IMR-90 (cell line): ENCODE results near the gene HSD17B3. TPM values are rescaled to one million over a fixed set of nuclear protein-coding genes. Genes with fewer than 3 reads are reported as not detected.

ENCODE experiments used
- ATAC-seq: fragments of 200-7000 bp; cut with Tn5 transposase; 2 replicates; pipeline ENCODE4 v1.9.1; 2020; ENCODE audit warnings: low read depth, mild to moderate bottlenecking, moderate library complexity
- BruUV-seq: library from RNA; stranded (reverse); fragments of 400-500 nt; replicated peaks from 2 replicates; lab custom pipeline; 2021; lab: Mats Ljungman, UMichigan
- CTCF ChIA-PET: fragments of 300-600 bp; formaldehyde crosslinking; extraction: SDS; loops from one replicate; lab custom pipeline; 2021; ENCODE audit warnings: antibody characterized with exemption; lab: Yijun Ruan, JAX
- POLR2A ChIA-PET: fragments of 300-600 bp; sonication (Branson Sonifier 250); formaldehyde crosslinking; loops from one replicate; lab custom pipeline; 2022; ENCODE audit warnings: antibody characterized with exemption; ENCODE audit not compliant: unreplicated experiment; lab: Charles Lee
- DNase-seq: peaks from one replicate; pipeline ENCODE4 v3.0.0; 2013
- H2AFZ ChIP-seq: replicated peaks from 2 replicates; pipeline ENCODE3; 2013; ENCODE audit warnings: low read length, mild to moderate bottlenecking; ENCODE audit not compliant: poor library complexity
- H2AK5ac ChIP-seq: 2 replicates; pipeline ENCODE4 v1.6.1; 2013; ENCODE audit warnings: low read depth, low read length, inconsistent platforms
- H2AK9ac ChIP-seq: replicated peaks from 2 replicates; pipeline ENCODE3; 2013; ENCODE audit warnings: mild to moderate bottlenecking, low read depth, low read length, moderate library complexity; ENCODE audit not compliant: poor library complexity
- H2BK120ac ChIP-seq: 2 replicates; pipeline ENCODE4 v1.6.1; 2013; ENCODE audit warnings: low read depth, low read length, inconsistent platforms
- H2BK15ac ChIP-seq: 3 replicates; pipeline ENCODE4 v1.6.1; 2013; ENCODE audit warnings: low read depth, low read length, inconsistent platforms
- H2BK20ac ChIP-seq: 2 replicates; pipeline ENCODE4 v1.6.1; 2013; ENCODE audit warnings: low read depth, mild to moderate bottlenecking, inconsistent platforms, low read length, moderate library complexity
- H2BK5ac ChIP-seq: 2 replicates; pipeline ENCODE4 v1.6.1; 2013; ENCODE audit warnings: mild to moderate bottlenecking, low read depth, low read length, inconsistent platforms; ENCODE audit not compliant: poor library complexity, severe bottlenecking
- H3K14ac ChIP-seq: replicated peaks from 2 replicates; pipeline ENCODE4 v1.6.1; 2013; ENCODE audit warnings: low read depth, low read length, inconsistent platforms
- H3K18ac ChIP-seq: 2 replicates; pipeline ENCODE4 v1.6.1; 2013; ENCODE audit warnings: low read depth, low read length, control low read depth
- H3K23ac ChIP-seq: 2 replicates; pipeline ENCODE4 v1.6.1; 2013; ENCODE audit warnings: low read depth, low read length, inconsistent platforms
- H3K27ac ChIP-seq: 2 replicates; pipeline ENCODE4 v1.5.1; 2013; ENCODE audit warnings: mild to moderate bottlenecking, control low read depth, low read length; ENCODE audit not compliant: insufficient read depth
- H3K27me3 ChIP-seq: 2 replicates; pipeline ENCODE4 v1.6.1; 2013; ENCODE audit warnings: low read length; ENCODE audit not compliant: control insufficient read depth, insufficient read depth
- H3K36me3 ChIP-seq: 2 replicates; pipeline ENCODE4 v1.6.1; 2013; ENCODE audit warnings: low read length, mixed read lengths; ENCODE audit not compliant: control insufficient read depth, insufficient read depth
- H3K4ac ChIP-seq: 2 replicates; pipeline ENCODE4 v1.6.1; 2013; ENCODE audit warnings: low read depth, low read length, inconsistent platforms
- H3K4me1 ChIP-seq: 2 replicates; pipeline ENCODE4 v1.6.1; 2013; ENCODE audit warnings: low read length, mixed read lengths; ENCODE audit not compliant: control insufficient read depth, insufficient read depth
- H3K4me2 ChIP-seq: 2 replicates; pipeline ENCODE4 v1.6.1; 2013; ENCODE audit warnings: low read depth, mild to moderate bottlenecking, control low read depth, low read length, moderate library complexity
- H3K4me3 ChIP-seq: 2 replicates; pipeline ENCODE4 v1.5.1; 2013; ENCODE audit warnings: low read depth, mild to moderate bottlenecking, control low read depth, low read length, moderate library complexity; ENCODE audit not compliant: insufficient read depth
- H3K56ac ChIP-seq: 2 replicates; pipeline ENCODE4 v1.6.1; 2013; ENCODE audit warnings: low read length, inconsistent platforms; ENCODE audit not compliant: insufficient read depth; ENCODE audit errors: extremely low read depth
- H3K79me1 ChIP-seq, 2 experiments: 2 replicates each; pipeline ENCODE4 v1.6.1; 2013; ENCODE audit warnings: low read length in 2 of 2, inconsistent platforms in 1 of 2, low read depth in 1 of 2
- H3K9ac ChIP-seq: 2 replicates; pipeline ENCODE4 v1.6.1; 2013; ENCODE audit warnings: low read depth, low read length, control low read depth
- H3K9me1 ChIP-seq: 2 replicates; pipeline ENCODE4 v1.6.1; 2013; ENCODE audit warnings: low read length, inconsistent platforms; ENCODE audit not compliant: insufficient read depth
- H3K9me3 ChIP-seq: 2 replicates; pipeline ENCODE4 v1.6.1; 2013; ENCODE audit warnings: low read length; ENCODE audit not compliant: control insufficient read depth, insufficient read depth
- H4K20me1 ChIP-seq: 2 replicates; pipeline ENCODE4 v1.6.1; 2013; ENCODE audit warnings: low read length, inconsistent platforms; ENCODE audit not compliant: insufficient read depth
- H4K5ac ChIP-seq: 2 replicates; pipeline ENCODE4 v1.6.1; 2013; ENCODE audit warnings: mild to moderate bottlenecking, low read depth, low read length, control low read depth
- H4K8ac ChIP-seq, 2 experiments: 2 replicates each; pipeline ENCODE4 v1.6.1; 2013; ENCODE audit warnings: low read depth in 2 of 2, low read length in 2 of 2, control low read depth in 1 of 2, inconsistent platforms in 1 of 2
- H4K91ac ChIP-seq: 2 replicates; pipeline ENCODE4 v1.6.1; 2013; ENCODE audit warnings: low read depth, low read length, inconsistent platforms; ENCODE audit not compliant: insufficient read depth
- BHLHE40 ChIP-seq: fragments of 150-350 bp; IDR thresholded peaks from 2 replicates; pipeline ENCODE4 v1.6.1; 2016; ENCODE audit warnings: mild to moderate bottlenecking, low read depth, low read length
- CEBPB ChIP-seq: IDR thresholded peaks from 2 replicates; pipeline ENCODE4 v1.6.1; 2012; ENCODE audit warnings: low read depth, low read length, improper control_type of control experiment
- CHD1 ChIP-seq: IDR thresholded peaks from 2 replicates; pipeline ENCODE4 v1.6.1; 2012; ENCODE audit warnings: low read depth, low read length, improper control_type of control experiment
- FOS ChIP-seq: fragments of 150-350 bp; IDR thresholded peaks from 2 replicates; pipeline ENCODE4 v1.6.1; 2016; ENCODE audit warnings: low read depth, low read length
- MAFK ChIP-seq: IDR thresholded peaks from 2 replicates; pipeline ENCODE4 v1.6.1; 2012; ENCODE audit warnings: low read depth, low read length, improper control_type of control experiment
- MAZ ChIP-seq: IDR thresholded peaks from 2 replicates; pipeline ENCODE4 v1.6.1; 2012; ENCODE audit warnings: low read depth, mild to moderate bottlenecking, low read length, improper control_type of control experiment, moderate library complexity, borderline replicate concordance
- MXI1 ChIP-seq: IDR thresholded peaks from 2 replicates; pipeline ENCODE4 v1.6.1; 2012; ENCODE audit warnings: low read depth, mild to moderate bottlenecking, low read length, moderate library complexity, borderline replicate concordance
- NFE2L2 ChIP-seq: fragments of 150-350 bp; IDR thresholded peaks from 2 replicates; pipeline ENCODE4 v1.6.1; 2016; ENCODE audit warnings: low read depth, mild to moderate bottlenecking, low read length
- POLR2A ChIP-seq: IDR thresholded peaks from 2 replicates; pipeline ENCODE4 v1.6.1; 2012; ENCODE audit warnings: mild to moderate bottlenecking, low read depth, low read length
- RAD21 ChIP-seq: IDR thresholded peaks from 2 replicates; pipeline ENCODE4 v1.6.1; 2012; ENCODE audit warnings: low read length, improper control_type of control experiment
- RFX5 ChIP-seq: IDR thresholded peaks from 2 replicates; pipeline ENCODE4 v1.8.0; 2012; ENCODE audit warnings: low read depth, mild to moderate bottlenecking, low read length, moderate library complexity
- SMC3 ChIP-seq: fragments of 150-350 bp; IDR thresholded peaks from 2 replicates; pipeline ENCODE4 v1.6.1; 2016; ENCODE audit warnings: low read depth, mild to moderate bottlenecking, antibody characterized with exemption, low read length, moderate library complexity
- WGBS, 2 experiments: methylation state at CpG; one replicate each; pipeline versions ENCODE4 v1.1.5 to v1.1.7; 2013; ENCODE audit warnings: missing lambda C conversion rate in 2 of 2; ENCODE audit not compliant: insufficient read length in 1 of 2; ENCODE audit errors: extremely low coverage in 2 of 2; 5-methylcytosine and 5-hydroxymethylcytosine counted together
- dilution Hi-C: fragments of 300-500 bp; cut with HindIII; formaldehyde crosslinking; loops from one replicate; pipeline ENCODE4 v1.14.3; 2018; ENCODE audit warnings: low sequenced_read_pairs; ENCODE audit not compliant: unreplicated experiment
- in situ Hi-C: fragments of 300-500 bp; cut with MboI; formaldehyde crosslinking; loops from 3 replicates; pipeline ENCODE4 v1.14.3; 2019; ENCODE audit warnings: low sequenced_read_pairs, inconsistent platforms, mixed read lengths
- intact Hi-C: fragments of 100-400 bp; cut with micrococcal nuclease; formaldehyde crosslinking; loops from 2 replicates; pipeline ENCODE4 v1.10.0; 2022
- polyA plus RNA-seq, 3 experiments: library from polyadenylated mRNA; depleted of rRNA; stranded (reverse); fragments of >200 nt; gene quantifications; 2 replicates each; pipeline ENCODE4 v1.2.3, GENCODE V29; 2012; ENCODE audit warnings: low replicate concordance in 1 of 3
- total RNA-seq: library from RNA; depleted of rRNA; stranded (reverse); fragments of >200 nt; gene quantifications from 2 replicates; pipeline ENCODE4 v1.2.3, GENCODE V29; 2012
- TF ChIP-seq, protein P1 (sequence below): conservative IDR thresholded peaks from 2 replicates; pipeline ENCODE4 v1.5.1; 2012; ENCODE audit warnings: mild to moderate bottlenecking, low read depth, low read length, improper control_type of control experiment
- TF ChIP-seq, protein P2 (sequence below): fragments of 150-350 bp; IDR thresholded peaks from 2 replicates; pipeline ENCODE4 v1.6.1; 2017; ENCODE audit warnings: mild to moderate bottlenecking, antibody characterized with exemption, low read length, low read depth

The HSD17B3 gene
- total and polyA plus RNA-seq, 2 of the 4 experiments (the other 2 are of a cell fraction): 0.18 TPM; not detected in 1

DNA sequence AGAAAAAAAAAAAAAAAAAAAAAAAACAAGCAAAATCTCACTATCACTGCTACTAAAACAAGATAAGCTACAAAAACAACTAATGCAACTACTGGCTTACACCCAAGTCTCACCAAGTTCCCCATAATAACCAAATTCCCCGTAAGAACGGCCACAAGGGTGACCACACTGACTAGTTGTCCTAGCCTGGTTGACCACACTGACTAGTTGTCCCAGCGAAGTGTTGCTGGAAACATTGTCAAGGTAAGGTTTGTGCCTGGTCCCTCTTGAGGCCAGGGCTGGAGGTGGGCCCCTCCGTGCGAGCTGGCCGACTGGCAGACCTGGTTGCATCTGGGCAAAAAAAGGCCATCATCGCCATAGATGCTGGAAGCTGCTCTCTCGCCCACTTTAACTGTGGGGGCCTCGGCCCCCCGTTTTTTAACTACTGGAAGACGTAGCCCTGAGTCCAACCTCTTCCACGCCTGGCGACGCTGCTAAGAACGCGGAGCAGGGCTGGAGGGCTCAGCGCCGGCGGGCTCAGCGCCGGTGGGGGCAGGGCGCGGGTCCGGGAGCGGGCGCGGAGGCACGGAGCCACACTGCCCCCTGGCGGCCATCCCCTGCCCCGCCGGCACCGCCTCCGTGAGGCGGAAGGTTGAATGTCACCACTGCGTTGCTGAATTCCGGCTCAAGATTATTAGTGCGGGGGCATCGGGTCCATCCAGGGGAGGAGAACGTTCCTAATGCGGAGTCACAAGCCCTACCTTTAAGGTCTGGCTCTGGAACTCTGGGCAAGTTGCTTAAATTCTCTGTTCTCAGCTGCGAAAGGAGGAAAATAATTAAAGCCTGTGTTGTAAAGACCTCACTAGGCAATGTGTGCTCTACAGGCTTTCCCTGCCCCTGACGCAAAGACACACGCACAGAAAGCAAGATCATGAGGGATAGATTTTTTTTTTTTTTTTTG is 84.0 kb downstream of the HSD17B3 start:
- Histone ChIP-seq H2BK120ac (no peak overlapping the region), H4K5ac (no peak overlapping the region; the same call in 1 of the 2 replicates), H2BK5ac (no peak overlapping the region), H3K9me1 (no peaks in the 10 kb centered on the region), H3K36me3 (no peaks in the 10 kb centered on the region), H2AFZ (peak overlapping the region; percentile 87), H3K4me2 (peak overlapping the region; percentile 82), H4K8ac (peak overlapping the region in 1 of 2 experiments; percentile 23; a peak in 1 of 4 replicates), H3K23ac (no peak overlapping the region), H3K14ac (no peak overlapping the region), H2AK5ac (peak overlapping the region; percentile 10; the same call in 1 of the 2 replicates), H3K27ac (no peak overlapping the region), H3K79me1 (no peaks in the 10 kb centered on the region), H3K56ac (no peak overlapping the region), H3K4me1 (peaks cover 2% of the 10 kb centered on the region; the same call in 1 of the 2 replicates), H4K20me1 (no peaks in the 10 kb centered on the region), H3K27me3 (peaks cover 34% of the 10 kb centered on the region), H3K9me3 (no peaks in the 10 kb centered on the region), H3K18ac (no peak overlapping the region; the same call in 1 of the 2 replicates), H3K4ac (peak overlapping the region; percentile 62; the same call in 1 of the 2 replicates), H2BK15ac (no peak overlapping the region), H2AK9ac (peak overlapping the region; percentile 78), H2BK20ac (0 out of 2 replicates have a peak overlapping the region, but pooled peaks have one; percentile 31), H3K9ac (peak overlapping the region; percentile 10; the same call in 1 of the 2 replicates), H4K91ac (no peak overlapping the region), H3K4me3 (peak overlapping the region; percentile 28)
- ATAC-seq (peak; percentile 99), DNase-seq (peak; percentile 30)
- ChIA-PET POLR2A (no interaction called here), CTCF (interaction anchor here (0.5 to 1.6 kb wide), 10 partner anchors 11 to 1012 kb away, joined by 3 to 8 read pairs (median 3); no protein-coding TSS in a partner anchor)
- in situ Hi-C loops: loop anchor here (10.0 to 25.0 kb wide), 3 partner anchors 481 to 1553 kb away; no protein-coding TSS in a partner anchor
- intact Hi-C loops: loop anchor here (1.0 to 10.0 kb wide), 8 partner anchors 193 to 1086 kb away; partner anchors contain the start of genes ERCC6L2 and FANCC
- WGBS, 2 experiments: 2% methylated on average over 14 of the region's 43 CpGs; no CpG with 5 or more reads in 1 of the 2 experiments
- dilution Hi-C loops: no loop called here
- BruUV-seq: no TSS peak
- no peak for TF ChIP-seq MXI1
- no peak for TF ChIP-seq CHD1
- no peak for TF ChIP-seq FOS
- TF ChIP-seq CEBPB: no peak
- TF ChIP-seq MAZ: peak; percentile 70; the same call in 1 of the 2 replicates
- TF ChIP-seq BHLHE40: no peak
- TF ChIP-seq RFX5: no peak
- no peak for TF ChIP-seq NFE2L2
- TF ChIP-seq MAFK: no peak; the same call in 1 of the 2 replicates
- TF ChIP-seq POLR2A: peak; percentile 54; the same call in 1 of the 2 replicates
- TF ChIP-seq, protein P1, sequence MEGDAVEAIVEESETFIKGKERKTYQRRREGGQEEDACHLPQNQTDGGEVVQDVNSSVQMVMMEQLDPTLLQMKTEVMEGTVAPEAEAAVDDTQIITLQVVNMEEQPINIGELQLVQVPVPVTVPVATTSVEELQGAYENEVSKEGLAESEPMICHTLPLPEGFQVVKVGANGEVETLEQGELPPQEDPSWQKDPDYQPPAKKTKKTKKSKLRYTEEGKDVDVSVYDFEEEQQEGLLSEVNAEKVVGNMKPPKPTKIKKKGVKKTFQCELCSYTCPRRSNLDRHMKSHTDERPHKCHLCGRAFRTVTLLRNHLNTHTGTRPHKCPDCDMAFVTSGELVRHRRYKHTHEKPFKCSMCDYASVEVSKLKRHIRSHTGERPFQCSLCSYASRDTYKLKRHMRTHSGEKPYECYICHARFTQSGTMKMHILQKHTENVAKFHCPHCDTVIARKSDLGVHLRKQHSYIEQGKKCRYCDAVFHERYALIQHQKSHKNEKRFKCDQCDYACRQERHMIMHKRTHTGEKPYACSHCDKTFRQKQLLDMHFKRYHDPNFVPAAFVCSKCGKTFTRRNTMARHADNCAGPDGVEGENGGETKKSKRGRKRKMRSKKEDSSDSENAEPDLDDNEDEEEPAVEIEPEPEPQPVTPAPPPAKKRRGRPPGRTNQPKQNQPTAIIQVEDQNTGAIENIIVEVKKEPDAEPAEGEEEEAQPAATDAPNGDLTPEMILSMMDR: peak; percentile 99
- peak; percentile 98 for TF ChIP-seq RAD21
- TF ChIP-seq, protein P2, sequence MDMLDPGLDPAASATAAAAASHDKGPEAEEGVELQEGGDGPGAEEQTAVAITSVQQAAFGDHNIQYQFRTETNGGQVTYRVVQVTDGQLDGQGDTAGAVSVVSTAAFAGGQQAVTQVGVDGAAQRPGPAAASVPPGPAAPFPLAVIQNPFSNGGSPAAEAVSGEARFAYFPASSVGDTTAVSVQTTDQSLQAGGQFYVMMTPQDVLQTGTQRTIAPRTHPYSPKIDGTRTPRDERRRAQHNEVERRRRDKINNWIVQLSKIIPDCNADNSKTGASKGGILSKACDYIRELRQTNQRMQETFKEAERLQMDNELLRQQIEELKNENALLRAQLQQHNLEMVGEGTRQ: no peak
- TF ChIP-seq SMC3: peak; percentile 70
